ENCODE measurements around the gene FBXO36. TPM values are rescaled to one million over a fixed set of nuclear protein-coding genes. Genes with fewer than 3 reads are reported as not detected.

The FBXO36 gene
- total and polyA plus RNA-seq, 2 of the 4 experiments (the other 2 are of a cell fraction) = 1.3 to 2.2 TPM

GRCh38 chr2:230007931-230008707, 85.8 kb downstream of the FBXO36 start:
- Histone ChIP-seq H3K9me3 (ENCODE audit: control insufficient read depth, insufficient read depth, low read length) (no peaks in the 10 kb centered on the region), H3K23ac (ENCODE audit: low read depth, low read length) (no peak overlapping the region), H3K4me1 (ENCODE audit: control insufficient read depth, insufficient read depth, low read length) (peaks cover 15% of the 10 kb centered on the region), H3K14ac (replicated peaks; ENCODE audit: low read depth, low read length) (no peak overlapping the region), H3K9me1 (ENCODE audit: insufficient read depth, low read length) (peaks cover 16% of the 10 kb centered on the region), H3K27ac (ENCODE audit: insufficient read depth, low read length) (no peak overlapping the region), H2AFZ (replicated peaks; ENCODE audit: low read length, poor library complexity) (no peak overlapping the region), H3K18ac (ENCODE audit: low read depth, low read length) (no peak overlapping the region), H3K27me3 (ENCODE audit: control insufficient read depth, insufficient read depth, low read length) (no peaks in the 10 kb centered on the region), H3K4me2 (ENCODE audit: low read depth, low read length) (no peak overlapping the region), H3K4ac (ENCODE audit: low read depth, low read length) (no peak overlapping the region), H3K9ac (ENCODE audit: low read depth, low read length) (no peak overlapping the region), H3K36me3 (ENCODE audit: control insufficient read depth, insufficient read depth, low read length) (no peaks in the 10 kb centered on the region), H4K20me1 (ENCODE audit: insufficient read depth, low read length) (no peaks in the 10 kb centered on the region; the same call in 1 of the 2 replicates), H3K79me1 (ENCODE audit: low read depth in 1 of 2, low read length in 2 of 2) (no peaks in the 10 kb centered on the region), H3K4me3 (ENCODE audit: insufficient read depth, low read depth, low read length) (no peak overlapping the region), H2BK120ac (ENCODE audit: low read depth, low read length) (no peak overlapping the region), H2AK9ac (replicated peaks; ENCODE audit: low read depth, low read length, poor library complexity) (no peak overlapping the region), H2AK5ac (ENCODE audit: low read depth, low read length) (no peak overlapping the region), H4K8ac (ENCODE audit: low read depth in 2 of 2, low read length in 2 of 2) (no peak overlapping the region), H3K56ac (ENCODE audit: extremely low read depth, insufficient read depth, low read length) (no peak overlapping the region), H4K5ac (ENCODE audit: low read depth, low read length) (no peak overlapping the region), H2BK5ac (ENCODE audit: low read depth, low read length, poor library complexity, severe bottlenecking) (no peak overlapping the region), H2BK15ac (ENCODE audit: low read depth, low read length) (no peak overlapping the region), H2BK20ac (ENCODE audit: low read depth, low read length) (no peak overlapping the region), H4K91ac (ENCODE audit: insufficient read depth, low read depth, low read length) (no peak overlapping the region)
- in situ Hi-C loops (cut with MboI; ENCODE audit: low sequenced_read_pairs) = loop anchor here (5.0 to 25.0 kb wide), 3 partner anchors 154 to 804 kb away; no protein-coding TSS in a partner anchor
- ATAC-seq (ENCODE audit: low read depth) (peak; percentile 52), DNase-seq (peak; percentile 71)
- dilution Hi-C loops (cut with HindIII; ENCODE audit: low sequenced_read_pairs, unreplicated experiment) = no loop called here
- POLR2A ChIA-PET (ENCODE audit: unreplicated experiment) = no interaction called here
- WGBS, 2 experiments (ENCODE audit: extremely low coverage in 2 of 2, insufficient read length in 1 of 2) = no CpG with 5 or more reads among the region's 12 CpGs
- no TSS peak for BruUV-seq (replicated peaks)
- intact Hi-C loops (cut with micrococcal nuclease) = loop anchor here (1.0 to 5.0 kb wide), 4 partner anchors 60 to 789 kb away; partner anchors contain the start of gene SLC16A14
- CTCF ChIA-PET = interaction anchor here (0.5 to 2.7 kb wide), 11 partner anchors 8 to 305 kb away, joined by 3 to 19 read pairs (median 4); partner anchors contain the start of gene SLC16A14
- peak; percentile 55; the same call in 1 of the 2 replicates for TF ChIP-seq NFE2L2 (IDR thresholded peaks at IDR 0.05; ENCODE audit: low read depth, low read length)
- 0 out of 2 replicates have a peak, but pooled peaks have one; percentile 4 for TF ChIP-seq CEBPB (IDR thresholded peaks at IDR 0.05; ENCODE audit: low read depth, low read length)
- TF ChIP-seq SMC3 (IDR thresholded peaks at IDR 0.05; ENCODE audit: low read depth, low read length) = peak; percentile 80
- no peak for TF ChIP-seq CHD1 (IDR thresholded peaks at IDR 0.05; ENCODE audit: low read depth, low read length)
- peak; percentile 88 for TF ChIP-seq RAD21 (IDR thresholded peaks at IDR 0.05; ENCODE audit: low read length)
- TF ChIP-seq RCOR1 (IDR thresholded peaks at IDR 0.05; ENCODE audit: insufficient replicate concordance, low read length) = no peak
- peak; percentile 34; the same call in 1 of the 2 replicates for TF ChIP-seq POLR2A (IDR thresholded peaks at IDR 0.05; ENCODE audit: low read depth, low read length)
- no peak for TF ChIP-seq FOS (IDR thresholded peaks at IDR 0.05; ENCODE audit: low read depth, low read length)
- TF ChIP-seq MAFK (IDR thresholded peaks at IDR 0.05; ENCODE audit: low read depth, low read length) = peak; percentile 51
- TF ChIP-seq, protein P1, sequence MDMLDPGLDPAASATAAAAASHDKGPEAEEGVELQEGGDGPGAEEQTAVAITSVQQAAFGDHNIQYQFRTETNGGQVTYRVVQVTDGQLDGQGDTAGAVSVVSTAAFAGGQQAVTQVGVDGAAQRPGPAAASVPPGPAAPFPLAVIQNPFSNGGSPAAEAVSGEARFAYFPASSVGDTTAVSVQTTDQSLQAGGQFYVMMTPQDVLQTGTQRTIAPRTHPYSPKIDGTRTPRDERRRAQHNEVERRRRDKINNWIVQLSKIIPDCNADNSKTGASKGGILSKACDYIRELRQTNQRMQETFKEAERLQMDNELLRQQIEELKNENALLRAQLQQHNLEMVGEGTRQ (IDR thresholded peaks at IDR 0.05; ENCODE audit: low read depth, low read length) = no peak
- TF ChIP-seq MXI1 (IDR thresholded peaks at IDR 0.05; ENCODE audit: borderline replicate concordance, low read depth, low read length) = no peak
- TF ChIP-seq, protein P2, sequence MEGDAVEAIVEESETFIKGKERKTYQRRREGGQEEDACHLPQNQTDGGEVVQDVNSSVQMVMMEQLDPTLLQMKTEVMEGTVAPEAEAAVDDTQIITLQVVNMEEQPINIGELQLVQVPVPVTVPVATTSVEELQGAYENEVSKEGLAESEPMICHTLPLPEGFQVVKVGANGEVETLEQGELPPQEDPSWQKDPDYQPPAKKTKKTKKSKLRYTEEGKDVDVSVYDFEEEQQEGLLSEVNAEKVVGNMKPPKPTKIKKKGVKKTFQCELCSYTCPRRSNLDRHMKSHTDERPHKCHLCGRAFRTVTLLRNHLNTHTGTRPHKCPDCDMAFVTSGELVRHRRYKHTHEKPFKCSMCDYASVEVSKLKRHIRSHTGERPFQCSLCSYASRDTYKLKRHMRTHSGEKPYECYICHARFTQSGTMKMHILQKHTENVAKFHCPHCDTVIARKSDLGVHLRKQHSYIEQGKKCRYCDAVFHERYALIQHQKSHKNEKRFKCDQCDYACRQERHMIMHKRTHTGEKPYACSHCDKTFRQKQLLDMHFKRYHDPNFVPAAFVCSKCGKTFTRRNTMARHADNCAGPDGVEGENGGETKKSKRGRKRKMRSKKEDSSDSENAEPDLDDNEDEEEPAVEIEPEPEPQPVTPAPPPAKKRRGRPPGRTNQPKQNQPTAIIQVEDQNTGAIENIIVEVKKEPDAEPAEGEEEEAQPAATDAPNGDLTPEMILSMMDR (conservative IDR thresholded peaks at IDR 0.05; ENCODE audit: low read depth, low read length) = peak; percentile 88
- no peak for TF ChIP-seq ELK1 (IDR thresholded peaks at IDR 0.05; ENCODE audit: borderline replicate concordance, low read depth, low read length)
- no peak for TF ChIP-seq MAZ (IDR thresholded peaks at IDR 0.05; ENCODE audit: borderline replicate concordance, low read depth, low read length)

Measured in IMR-90 (cell line).